GM12874 (cell line): ENCODE measurements around the gene DYRK4.

Experiments
- CTCF ChIP-seq: IDR thresholded peaks from 2 replicates; pipeline ENCODE4 v1.5.1; 2011; ENCODE audit warnings: low read depth, mild to moderate bottlenecking, control low read depth, low read length, moderate library complexity; ENCODE audit not compliant: insufficient read depth

Gene DYRK4

GRCh38 chr12:4603421-4603820 lies 41.4 kb downstream of the DYRK4 start:
- no peak for TF ChIP-seq CTCF

- TF ChIP-seq CTCF = no peak
These were observed 41.9 kb downstream of the DYRK4 start for GRCh38 chr12:4603946-4604345.

GRCh38 chr12:4604684-4605193 lies 42.7 kb downstream of the DYRK4 start:
- peak; percentile 97 for TF ChIP-seq CTCF

- TF ChIP-seq CTCF = no peak
These were observed 45.0 kb downstream of the DYRK4 start for GRCh38 chr12:4607056-4607455.

- no peak for TF ChIP-seq CTCF
These were observed 47.1 kb downstream of the DYRK4 start for GRCh38 chr12:4609071-4609470.

- no peak for TF ChIP-seq CTCF
These were observed 48.5 kb downstream of the DYRK4 start for GRCh38 chr12:4610481-4610880.

- TF ChIP-seq CTCF = no peak
These were observed 53.7 kb downstream of the DYRK4 start for GRCh38 chr12:4615667-4616066.
